GM12891 (cell line): ENCODE measurements around the gene SLC38A2.
A peak's percentile ranks its signal among the peaks of the same experiment; 100 is the strongest.

Experiments
- DNase-seq: peaks from one replicate; pipeline ENCODE4 v3.0.0; 2011; ENCODE audit warnings: low spot score; ENCODE audit not compliant: insufficient read length
- FAIRE-seq: peaks from 2 replicates; lab custom pipeline; 2011; peaks lifted over from hg19 to GRCh38; lab: Jason Lieb, UNC
- PAX5 ChIP-seq: IDR thresholded peaks from 2 replicates; pipeline ENCODE4 v1.6.1; 2011; ENCODE audit warnings: low read length, moderate library complexity, mild to moderate bottlenecking; ENCODE audit not compliant: insufficient read depth, severe bottlenecking
- POLR2A ChIP-seq: IDR thresholded peaks from 2 replicates; pipeline ENCODE4 v1.6.1; 2011; ENCODE audit warnings: low read depth, low read length, control low read depth
- POLR2AphosphoS5 ChIP-seq: IDR thresholded peaks from 2 replicates; pipeline ENCODE4 v1.6.1; 2011; ENCODE audit warnings: low read depth, low read length, control low read depth
- POU2F2 ChIP-seq: IDR thresholded peaks from 2 replicates; pipeline ENCODE4 v1.6.1; 2011; ENCODE audit warnings: low read depth, mild to moderate bottlenecking, control low read depth, low read length, moderate library complexity
- SPI1 ChIP-seq: IDR thresholded peaks from 2 replicates; pipeline ENCODE4 v1.6.1; 2011; ENCODE audit warnings: low read depth, low read length, control low read depth
- TAF1 ChIP-seq: IDR thresholded peaks from 2 replicates; pipeline ENCODE4 v1.6.1; 2011; ENCODE audit warnings: low read depth, low read length, control low read depth

SLC38A2 gene

DNA sequence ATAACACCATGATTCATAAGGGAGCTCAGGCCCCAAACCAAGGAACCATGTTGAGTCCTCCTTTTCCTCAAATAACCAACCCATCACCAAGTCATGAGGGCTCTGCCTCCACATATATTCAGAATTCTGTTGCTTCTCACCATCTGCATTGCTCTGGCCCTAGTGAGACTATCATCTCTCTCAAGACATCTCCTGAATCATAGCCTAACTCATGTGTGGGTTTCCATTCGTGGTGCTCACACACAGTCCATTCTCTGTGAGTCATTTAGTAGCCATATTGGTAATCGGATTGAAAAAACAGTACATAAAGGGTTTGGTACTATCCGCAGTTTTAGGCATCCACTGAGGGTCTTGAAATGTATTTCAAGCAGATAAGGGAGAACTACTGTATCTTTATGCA, 5.1 kb upstream of the SLC38A2 start:
- TF ChIP-seq PAX5 (no peak), SPI1 (no peak), POLR2A (no peak), POU2F2 (no peak)
- DNase-seq (no peak), FAIRE-seq (no peak)

DNA sequence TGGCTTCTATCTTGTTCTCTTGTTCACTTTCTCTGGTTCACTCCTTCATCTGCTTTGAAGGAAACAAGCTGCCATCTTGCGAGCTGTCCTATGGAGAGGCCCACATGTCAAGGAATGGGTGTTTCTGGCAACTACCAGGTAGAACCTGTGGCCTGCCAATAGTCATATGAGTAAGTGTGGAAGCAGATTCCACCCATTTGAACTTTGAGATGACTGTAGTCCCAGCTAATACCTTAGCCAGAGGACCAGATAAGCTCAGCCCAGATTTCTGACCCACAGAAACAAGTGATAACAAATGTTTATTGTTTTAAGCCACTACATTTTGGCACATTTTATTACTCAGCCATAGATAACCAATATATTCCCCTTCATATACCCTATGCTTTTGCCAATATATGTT, 4.0 kb upstream of the SLC38A2 start:
- DNase-seq (no peak), FAIRE-seq (no peak)
- TF ChIP-seq TAF1: no peak
- TF ChIP-seq POU2F2: no peak
- no peak for TF ChIP-seq POLR2AphosphoS5
- no peak for TF ChIP-seq SPI1
- TF ChIP-seq PAX5: no peak
- no peak for TF ChIP-seq POLR2A

DNA sequence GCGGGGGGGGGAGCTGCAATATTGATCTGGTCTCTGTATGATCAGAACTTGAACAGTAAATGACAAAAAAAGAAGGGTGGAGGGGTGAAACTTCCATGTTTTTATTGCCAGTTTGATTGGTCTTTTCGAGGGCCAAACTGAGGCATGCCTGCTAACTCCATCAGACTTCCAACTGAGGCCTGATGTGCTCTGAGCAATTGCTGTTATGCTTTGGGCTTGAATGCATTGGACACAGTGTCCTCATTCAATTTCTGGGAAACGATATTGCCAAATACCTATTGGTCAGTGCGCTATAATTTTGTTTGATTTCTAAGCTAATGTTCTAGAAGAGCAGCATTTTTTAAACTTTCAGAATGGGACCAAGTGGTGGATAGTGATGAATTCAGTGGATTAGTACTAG, 2.1 kb upstream of the SLC38A2 start:
- DNase-seq (no peak), FAIRE-seq (no peak)

DNA sequence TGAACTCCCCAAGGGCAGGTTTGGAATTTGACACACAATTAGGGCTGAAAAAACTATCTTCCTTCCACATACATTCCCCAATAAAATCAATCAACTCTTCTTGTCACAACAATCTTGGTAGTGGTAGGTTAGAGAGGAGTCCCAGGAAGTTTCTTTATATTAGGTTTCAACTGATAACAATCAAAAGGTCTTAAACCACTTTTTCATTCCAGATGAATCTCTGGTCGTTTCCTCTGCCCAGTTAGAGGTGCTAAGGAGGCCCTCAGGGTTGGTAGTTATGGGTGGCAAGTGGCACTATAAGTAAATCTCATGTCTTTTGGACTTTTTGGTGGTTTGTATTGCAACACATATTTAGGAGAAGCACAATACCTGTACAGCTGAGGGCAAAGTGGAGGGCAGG, 1.7 kb upstream of the SLC38A2 start:
- TF ChIP-seq TAF1: no peak
- TF ChIP-seq PAX5: no peak
- no peak for TF ChIP-seq SPI1
- TF ChIP-seq POLR2A: no peak
- no peak for TF ChIP-seq POU2F2
- no peak for TF ChIP-seq POLR2AphosphoS5
- DNase-seq (no peak), FAIRE-seq (no peak)

More for the DNA sequence above, 2.1 kb upstream of the SLC38A2 start:
- TF ChIP-seq SPI1: no peak
- TF ChIP-seq POU2F2: no peak
- TF ChIP-seq POLR2AphosphoS5: no peak
- TF ChIP-seq TAF1: no peak
- no peak for TF ChIP-seq POLR2A
- TF ChIP-seq PAX5: no peak

DNA sequence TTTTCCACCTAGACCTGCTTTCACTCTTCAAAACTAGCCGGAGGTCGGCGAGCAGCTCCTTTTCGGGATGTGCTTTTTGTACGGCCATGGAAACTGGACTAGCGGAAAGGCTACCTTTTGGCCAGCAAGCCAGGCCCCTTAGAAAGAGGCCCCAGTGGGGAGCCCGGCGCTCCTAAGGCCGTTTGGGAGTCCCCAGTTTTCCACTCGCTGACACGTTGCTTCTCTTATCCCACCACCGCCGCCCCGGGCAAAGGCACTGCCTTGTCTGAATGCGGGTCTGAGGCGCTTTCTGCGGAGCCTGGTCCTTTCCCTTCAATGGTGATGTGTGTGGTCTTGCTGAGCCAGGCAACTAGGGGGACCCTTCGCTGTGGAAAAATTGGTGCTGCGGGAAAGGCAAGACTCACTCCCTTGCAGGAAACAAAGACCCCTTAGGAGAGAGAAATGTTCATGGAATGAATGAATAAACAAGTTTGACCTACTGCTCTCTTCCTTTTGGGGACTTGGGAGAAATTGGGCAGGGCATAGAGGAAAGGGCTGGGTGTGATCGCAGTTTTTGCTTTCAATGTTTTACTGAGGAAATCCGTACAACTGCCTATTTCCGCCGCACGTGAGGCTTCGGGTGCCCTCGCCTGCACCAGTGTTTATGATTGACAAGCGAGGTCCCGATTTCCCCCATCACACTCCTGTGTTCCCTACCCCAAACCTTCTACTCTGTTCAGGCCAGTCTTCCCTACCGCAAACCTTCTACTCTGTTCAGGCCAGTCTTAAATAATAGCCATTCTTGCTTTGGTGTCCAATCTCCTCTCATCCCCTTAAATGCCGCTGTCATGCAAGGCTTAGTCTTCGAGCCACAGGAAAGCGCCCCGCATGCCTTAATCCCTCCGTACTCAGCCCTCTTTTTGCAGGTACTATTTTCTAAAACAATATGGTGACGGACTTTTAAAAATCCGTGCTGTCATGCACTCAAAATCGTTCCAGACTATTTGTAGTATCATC, 1.0 kb upstream of the SLC38A2 start:
- DNase-seq: no peak

DNA sequence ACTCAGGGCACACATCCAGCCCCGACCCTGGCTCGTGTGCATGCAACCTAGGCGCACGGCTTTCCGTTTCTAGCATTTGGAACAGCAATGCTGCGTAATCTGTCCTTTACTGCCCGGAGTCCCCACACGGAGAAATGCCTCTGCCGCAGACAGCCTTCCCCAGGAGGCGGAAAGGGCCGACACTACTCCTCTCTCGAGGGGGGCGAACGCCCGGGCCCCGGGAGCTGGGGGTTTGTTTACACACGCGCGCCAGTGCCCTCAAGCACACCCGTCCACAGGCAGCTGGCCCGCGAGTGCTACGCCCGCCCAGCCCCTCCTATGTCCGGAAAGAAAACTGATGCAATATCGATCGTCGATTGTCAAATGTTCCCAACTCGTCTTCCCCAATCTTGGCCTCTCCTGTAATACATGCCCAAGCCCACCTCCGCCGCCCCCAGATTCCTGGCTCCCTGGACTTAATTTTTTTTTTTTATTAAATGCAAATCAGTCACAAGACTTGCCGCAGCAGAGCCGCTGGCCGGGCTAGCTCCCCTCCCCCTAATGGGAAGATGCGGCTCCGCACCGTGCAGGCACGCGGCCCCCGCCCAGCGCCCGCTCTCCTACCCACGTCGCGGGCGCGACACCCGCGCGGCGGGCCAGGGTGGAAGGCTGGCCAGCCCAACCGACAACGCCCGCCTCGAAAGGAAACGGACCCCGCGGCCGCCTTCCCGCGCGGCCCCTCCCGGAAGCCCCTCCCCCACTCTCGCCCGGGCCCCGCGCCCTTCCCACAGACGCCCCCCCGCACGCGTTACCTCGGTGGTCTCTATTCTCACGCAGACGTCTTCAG, 642 bp downstream of the SLC38A2 start:
- TF ChIP-seq PAX5 (no peak), POU2F2 (peak; percentile 73; the same call in 1 of the 2 replicates)
- DNase-seq: peak; percentile 40
- FAIRE-seq: no peak

More for the DNA sequence above, 1.0 kb upstream of the SLC38A2 start:
- FAIRE-seq: no peak
- TF ChIP-seq POLR2A: no peak
- no peak for TF ChIP-seq POU2F2
- no peak for TF ChIP-seq SPI1
- TF ChIP-seq TAF1: no peak
- TF ChIP-seq PAX5: no peak
- no peak for TF ChIP-seq POLR2AphosphoS5

DNA sequence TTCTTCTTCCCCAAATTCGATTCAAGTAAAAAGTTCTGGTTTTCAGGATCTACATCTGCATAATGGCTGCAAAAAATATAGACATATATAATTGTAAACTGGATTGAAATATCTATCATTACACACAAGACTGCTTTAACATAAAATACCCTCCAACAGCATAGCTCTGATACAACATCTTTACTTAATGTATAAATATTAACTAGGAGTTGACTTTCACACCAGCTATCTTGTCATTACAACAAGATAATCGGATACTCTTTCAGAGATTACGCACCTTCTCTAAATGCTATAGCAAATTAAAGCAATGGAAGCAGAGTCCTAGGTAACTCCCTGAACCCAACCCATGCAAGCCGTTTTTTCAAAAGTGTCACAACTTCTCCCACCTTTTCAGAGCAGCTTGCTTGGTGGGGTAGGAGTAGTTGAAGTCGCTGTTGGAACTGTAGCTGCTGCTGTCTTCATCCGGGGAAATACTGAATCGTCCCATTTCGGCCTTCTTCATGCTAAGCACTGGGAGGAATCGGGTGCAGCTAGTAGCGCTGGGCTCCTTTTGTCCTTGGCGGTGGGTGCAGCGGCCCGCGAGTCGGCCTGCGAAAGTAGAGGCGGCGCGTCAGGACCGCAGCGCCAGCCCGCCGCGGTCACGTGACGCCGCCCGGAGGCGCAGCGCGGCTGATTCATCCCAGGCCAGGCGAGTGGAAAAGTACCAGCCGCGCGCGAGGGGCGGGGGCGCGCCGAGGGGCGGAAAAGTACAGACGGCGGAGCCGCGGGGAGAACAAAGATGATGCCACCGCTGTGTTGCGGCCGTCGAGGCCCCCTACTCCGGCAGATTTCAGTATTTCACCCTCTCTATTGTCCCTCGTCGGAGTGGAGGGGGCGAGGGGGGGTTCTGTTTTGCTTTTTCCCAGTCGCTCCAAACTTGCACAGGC, 1.5 kb downstream of the SLC38A2 start:
- TF ChIP-seq SPI1: no peak
- peak; percentile 41; the same call in 1 of the 2 replicates for TF ChIP-seq POLR2A
- peak; percentile 83; the same call in 1 of the 2 replicates for TF ChIP-seq POLR2AphosphoS5
- TF ChIP-seq TAF1: peak; percentile 60; the same call in 1 of the 2 replicates
- peak; percentile 25; the same call in 1 of the 2 replicates for TF ChIP-seq POU2F2
- peak; percentile 81 for TF ChIP-seq PAX5
- FAIRE-seq: peak; percentile 95
- peak; percentile 77 for DNase-seq

DNA sequence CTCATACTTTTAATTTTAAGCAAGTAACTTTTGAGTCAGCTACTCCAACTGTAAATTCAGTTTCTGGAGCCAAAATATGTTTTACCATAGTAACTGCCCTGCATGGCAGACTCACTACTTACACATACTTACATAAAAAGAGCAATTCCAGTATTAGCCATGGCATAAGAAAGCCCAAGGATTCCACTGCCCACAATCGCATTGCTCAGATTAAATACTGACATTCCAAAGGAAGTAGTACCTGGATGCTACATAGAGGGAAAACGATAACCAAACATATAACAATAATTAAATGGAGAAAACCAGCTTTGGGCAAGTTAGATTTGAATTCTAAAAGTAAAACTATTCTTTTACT, 2.2 kb downstream of the SLC38A2 start:
- no peak for DNase-seq
- TF ChIP-seq PAX5 (no peak), POLR2AphosphoS5 (no peak), TAF1 (no peak), SPI1 (no peak), POU2F2 (no peak), POLR2A (no peak)
- no peak for FAIRE-seq
